GM21723 (cell line): ENCODE results near the gene IL2RA.
"Not testable (repeated sequence)": the region's sequence is repeated elsewhere in the genome, so short reads cannot be mapped to it uniquely, and the experiment has no call there.

Source experiments
- ATAC-seq: cut with Tn5 transposase; IDR thresholded peaks from one replicate; pipeline ENCODE4 v1.9.1; 2021; ENCODE audit warnings: mild to moderate bottlenecking, moderate library complexity; ENCODE audit not compliant: unreplicated experiment

IL2RA gene

GRCh38 chr10:6083523-6084475, 21.6 kb upstream of the IL2RA start:
- ATAC-seq = no peak

GRCh38 chr10:6082496-6083395, 20.6 kb upstream of the IL2RA start:
- ATAC-seq = no peak

GRCh38 chr10:6080417-6080973, 18.3 kb upstream of the IL2RA start:
- no peak for ATAC-seq

GRCh38 chr10:6079044-6079443, 16.9 kb upstream of the IL2RA start:
- no peak for ATAC-seq

GRCh38 chr10:6077071-6077675, 15.0 kb upstream of the IL2RA start:
- no peak for ATAC-seq

- ATAC-seq = no peak
These were observed 12.5 kb upstream of the IL2RA start for GRCh38 chr10:6074489-6075301.

- ATAC-seq = peak; percentile 71
These were observed 10.2 kb upstream of the IL2RA start for GRCh38 chr10:6072215-6072934.

- no peak for ATAC-seq
These were observed 9.3 kb upstream of the IL2RA start for GRCh38 chr10:6071181-6072175.

- ATAC-seq = no peak
These were observed 8.5 kb upstream of the IL2RA start for GRCh38 chr10:6070660-6071059.

GRCh38 chr10:6069081-6069931, 7.1 kb upstream of the IL2RA start:
- no peak for ATAC-seq

GRCh38 chr10:6068422-6068821, 6.3 kb upstream of the IL2RA start:
- no peak for ATAC-seq

- ATAC-seq = no peak
These were observed 5.8 kb upstream of the IL2RA start for GRCh38 chr10:6068006-6068405.

GRCh38 chr10:6067457-6067856, 5.3 kb upstream of the IL2RA start:
- ATAC-seq = no peak

- ATAC-seq = no peak
These were observed 3.7 kb upstream of the IL2RA start for GRCh38 chr10:6065835-6066234.

- ATAC-seq = no peak
These were observed 3.2 kb upstream of the IL2RA start for GRCh38 chr10:6065406-6065805.

GRCh38 chr10:6064726-6065125, 2.6 kb upstream of the IL2RA start:
- not testable (repeated sequence) for ATAC-seq

- no peak for ATAC-seq
These were observed 2.0 kb upstream of the IL2RA start for GRCh38 chr10:6064119-6064518.
